HG02588 (cell line): Measurements from ENCODE around the gene KLHL17.
"Not testable (repeated sequence)": the region's sequence is repeated elsewhere in the genome, so short reads cannot be mapped to it uniquely, and the experiment has no call there.

ENCODE experiments used
- ATAC-seq: cut with Tn5 transposase; IDR thresholded peaks from one replicate; pipeline ENCODE4 v1.9.1; 2021; ENCODE audit warnings: mild to moderate bottlenecking, moderate library complexity; ENCODE audit not compliant: unreplicated experiment

Gene KLHL17

DNA sequence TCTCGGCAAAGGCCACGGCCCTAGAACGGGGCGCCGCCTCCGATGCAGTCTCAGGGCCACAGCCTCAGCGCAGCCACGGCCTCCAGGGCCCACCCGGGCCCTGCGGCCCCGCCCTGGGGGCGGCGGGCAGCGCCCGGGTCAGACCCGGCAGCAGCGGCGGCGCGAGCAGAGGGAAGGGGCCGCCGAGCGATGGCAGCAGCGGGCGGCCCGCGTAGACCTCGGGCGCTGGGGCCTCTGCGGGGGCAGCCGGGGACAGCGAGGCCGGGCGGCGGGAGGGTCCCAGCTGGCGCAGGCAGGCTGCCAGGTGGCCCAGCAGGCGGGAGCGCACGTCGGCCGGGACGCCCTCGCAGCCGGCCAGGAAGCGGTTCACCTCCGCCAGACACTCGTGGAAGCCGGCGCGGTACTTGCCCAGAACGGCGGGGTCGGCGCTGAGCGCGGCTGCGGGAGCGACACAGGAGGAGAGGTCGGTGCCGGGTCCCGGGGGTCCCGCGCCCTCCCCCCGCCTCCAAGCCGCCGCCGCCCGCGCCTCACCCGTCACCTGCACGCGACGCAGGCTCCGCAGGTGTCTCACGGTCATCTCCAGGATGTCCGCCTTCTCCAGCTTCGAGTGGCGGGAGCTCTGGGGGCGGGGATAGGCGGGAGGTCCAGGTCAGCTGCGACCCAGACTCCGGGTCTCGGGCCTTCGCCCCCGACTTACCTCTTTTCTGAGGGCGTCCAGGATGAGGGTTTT is 38.8 kb downstream of the KLHL17 start:
- ATAC-seq, result no peak

- ATAC-seq, result no peak
Measured at GRCh38 chr1:999725-1000356, 39.5 kb downstream of the KLHL17 start, which contains the start of gene HES4. HES4 (minus strand) TSS chr1:1000097; CDS start chr1:999973, 124 bp downstream.

DNA sequence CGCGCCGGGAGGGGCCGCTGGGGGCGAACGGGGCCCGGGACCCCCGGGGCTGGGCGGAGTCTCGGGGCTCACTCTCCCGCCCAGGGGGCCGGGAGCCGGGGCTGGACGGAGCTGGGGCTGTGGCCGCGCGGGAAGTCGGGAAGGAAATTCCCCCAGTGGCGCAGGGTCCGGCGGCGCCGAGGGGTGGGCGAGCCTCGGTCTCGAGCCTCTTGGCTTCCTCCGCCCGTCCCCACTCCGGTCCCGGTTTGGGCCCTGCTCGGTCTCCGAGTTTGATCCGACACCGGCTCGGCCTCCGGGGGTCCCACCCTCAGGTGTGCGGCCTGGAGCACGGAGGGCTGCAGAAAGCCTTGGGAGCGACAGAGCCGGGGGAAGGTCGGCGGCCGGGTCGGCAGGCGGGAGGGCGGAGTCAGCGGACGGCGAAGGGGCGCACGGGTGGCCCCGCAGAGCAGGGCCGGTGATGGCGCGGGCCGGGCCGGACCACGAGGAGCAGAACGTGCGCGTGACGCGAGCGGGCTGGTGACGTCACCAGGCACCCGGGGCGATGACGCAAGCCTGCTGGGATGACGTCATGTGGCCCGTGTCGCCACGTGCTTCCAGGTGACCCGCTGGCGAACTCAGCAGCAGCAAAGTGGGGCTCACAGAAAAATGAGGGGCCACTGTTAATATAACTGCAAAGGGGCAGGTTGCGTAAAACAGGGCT is 40.1 kb downstream of the KLHL17 start:
- no peak for ATAC-seq

DNA sequence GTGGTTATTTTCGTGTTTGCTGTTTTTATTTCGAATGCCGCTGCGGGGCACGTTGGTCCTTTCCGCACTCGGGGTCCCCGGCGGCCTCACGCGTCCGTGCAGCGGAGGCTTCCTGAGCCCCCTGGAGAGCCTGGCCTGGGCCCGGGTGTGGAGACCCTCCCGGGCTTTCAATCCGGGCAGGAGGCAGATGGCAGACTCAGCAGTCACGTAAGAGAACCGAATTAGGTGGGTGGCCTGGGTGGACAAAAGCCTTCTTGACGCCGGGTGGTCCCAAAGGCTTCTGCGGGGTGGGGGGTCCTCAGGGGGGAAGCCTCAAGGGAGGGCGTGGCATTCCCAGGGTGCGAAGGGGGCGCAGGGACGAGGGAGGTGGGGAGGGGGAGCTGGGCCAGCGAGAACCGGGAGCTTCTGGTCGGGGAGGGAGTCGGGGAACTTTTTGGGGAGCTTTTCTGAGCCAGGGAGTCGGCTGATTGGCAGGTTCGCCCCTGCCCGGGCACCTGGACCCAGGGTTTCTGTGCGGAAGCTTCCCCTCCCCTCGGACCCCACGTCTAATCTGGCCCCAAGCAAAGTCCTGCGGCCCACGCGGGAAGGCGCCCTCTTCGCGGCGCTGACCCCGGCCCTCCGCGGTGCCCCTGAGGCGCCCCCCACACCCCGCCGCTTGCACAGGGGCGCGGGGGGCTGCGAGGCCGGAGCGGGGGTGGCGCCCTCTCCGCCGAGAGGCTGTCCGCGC is 40.8 kb downstream of the KLHL17 start:
- ATAC-seq, result no peak

GRCh38 chr1:1003618-1004419 is 43.4 kb downstream of the KLHL17 start:
- no peak for ATAC-seq

DNA sequence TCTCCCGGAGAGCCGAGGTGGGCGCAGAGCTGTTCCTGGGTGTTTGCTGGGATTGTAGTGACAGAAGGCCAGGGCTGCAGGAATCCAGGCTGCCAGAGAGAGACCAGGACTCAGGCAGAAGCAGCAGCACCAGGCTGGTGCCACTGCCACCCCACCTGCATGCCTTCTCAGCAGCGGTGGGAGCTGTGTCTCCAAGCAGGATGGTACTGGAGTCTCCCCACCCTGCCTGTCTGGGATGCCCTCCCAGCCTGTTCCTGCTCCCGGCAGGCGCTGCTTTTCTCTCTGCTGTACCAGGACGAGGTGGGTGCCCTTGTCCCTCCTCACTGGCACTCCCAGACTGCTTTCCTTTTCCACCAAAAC is 44.0 kb downstream of the KLHL17 start:
- no peak for ATAC-seq

DNA sequence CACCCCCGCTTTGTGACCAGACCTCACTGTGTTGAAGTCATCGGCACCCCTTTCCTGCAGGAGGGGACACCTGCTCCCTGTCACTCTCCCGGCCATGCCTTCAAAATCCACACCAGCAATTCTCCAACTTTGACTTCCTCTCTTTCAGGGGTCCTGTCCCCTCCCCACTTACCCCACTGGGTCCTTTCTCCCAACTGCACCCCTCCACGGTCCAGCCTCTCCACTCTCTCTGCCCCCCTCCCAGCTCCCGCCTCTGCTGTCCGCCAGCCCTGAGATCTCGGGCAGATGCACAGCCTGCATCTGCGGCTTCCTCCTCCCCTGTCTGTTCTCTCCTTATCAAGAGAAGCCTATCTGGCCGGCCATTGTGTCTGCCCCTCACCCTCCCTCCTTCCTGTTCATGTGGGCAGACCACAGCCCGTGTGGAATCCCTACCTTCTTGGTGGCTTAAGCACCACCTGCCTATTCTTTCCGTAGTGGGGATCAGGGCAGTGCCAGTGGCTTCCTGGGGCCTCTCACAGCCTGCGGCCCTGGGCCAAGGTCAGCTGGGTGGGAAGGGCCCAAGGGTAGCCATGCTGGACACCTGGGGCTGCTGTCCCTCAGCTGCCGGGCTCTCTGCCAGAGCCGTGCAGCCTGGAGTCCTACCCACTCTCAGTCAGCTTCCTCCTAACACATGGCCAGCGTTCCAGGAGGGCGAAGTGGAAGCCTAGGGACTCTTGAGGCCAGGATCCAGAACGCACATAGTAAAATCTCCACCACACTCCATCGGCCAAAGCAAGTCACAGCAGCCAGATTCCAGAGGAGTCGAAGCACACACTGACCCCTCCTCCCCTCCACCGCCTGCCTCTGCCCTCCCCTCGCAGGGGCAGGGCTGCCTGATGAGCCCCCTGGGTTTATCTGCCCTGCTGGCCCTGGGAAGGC is 44.7 kb downstream of the KLHL17 start:
- ATAC-seq, result no peak

- no peak for ATAC-seq
Measured at GRCh38 chr1:1005774-1006304, 45.5 kb downstream of the KLHL17 start.

DNA sequence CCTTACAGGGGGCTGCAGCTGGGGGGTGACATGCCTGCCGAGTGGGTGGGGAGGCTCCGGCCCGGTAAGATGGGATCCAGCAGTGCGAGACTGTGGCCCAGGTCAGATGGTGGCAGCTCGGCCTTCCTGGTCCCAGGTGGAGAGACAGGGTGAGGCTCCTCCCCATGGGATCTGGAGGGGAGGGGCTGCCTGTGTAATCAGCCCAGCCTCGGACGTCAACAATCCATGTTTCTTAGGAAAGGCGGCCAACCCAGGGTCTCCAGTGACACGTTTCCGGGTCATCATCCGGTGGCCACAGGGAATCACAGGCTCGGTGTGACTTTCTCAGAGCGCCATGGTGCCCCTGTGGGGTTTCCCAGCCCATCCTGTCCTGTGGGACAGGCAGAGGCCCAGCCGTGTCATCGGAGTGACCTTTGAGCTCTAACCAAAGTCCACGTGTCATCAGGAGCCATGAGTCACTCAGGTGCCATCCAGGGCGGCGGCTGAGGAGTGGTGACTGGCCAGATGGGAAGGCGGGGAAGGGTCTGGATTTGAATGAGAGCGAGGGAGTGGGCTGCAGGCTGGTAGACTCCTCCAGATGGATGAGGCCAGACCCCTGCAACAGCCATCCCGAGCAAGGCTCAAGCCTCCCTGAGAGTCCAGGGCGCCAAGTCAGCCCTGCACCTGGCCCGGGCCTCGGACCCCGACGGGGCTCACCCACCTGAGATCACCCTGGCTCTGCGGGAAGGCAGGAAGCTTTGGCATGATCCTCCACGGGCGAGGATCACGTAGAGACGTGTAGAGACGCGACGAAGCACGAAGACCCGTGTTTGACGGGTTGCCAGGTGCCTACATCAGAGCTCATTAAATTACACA is 46.1 kb downstream of the KLHL17 start:
- ATAC-seq, result no peak

- ATAC-seq, result not testable (repeated sequence)
Measured at GRCh38 chr1:1010131-1010530, 49.7 kb downstream of the KLHL17 start.

GRCh38 chr1:1011396-1011949 is 51.1 kb downstream of the KLHL17 start:
- ATAC-seq, result no peak

- ATAC-seq, result not testable (repeated sequence)
Measured at GRCh38 chr1:1012736-1013104, 52.3 kb downstream of the KLHL17 start.

- ATAC-seq, result peak; percentile 75
Measured at GRCh38 chr1:1013105-1013921, 52.9 kb downstream of the KLHL17 start, which contains the start of gene ISG15. ISG15 (plus strand) TSS chr1:1013497; CDS start chr1:1013574, 77 bp downstream.

- no peak for ATAC-seq
Measured at GRCh38 chr1:1013922-1014648, 53.7 kb downstream of the KLHL17 start.

DNA sequence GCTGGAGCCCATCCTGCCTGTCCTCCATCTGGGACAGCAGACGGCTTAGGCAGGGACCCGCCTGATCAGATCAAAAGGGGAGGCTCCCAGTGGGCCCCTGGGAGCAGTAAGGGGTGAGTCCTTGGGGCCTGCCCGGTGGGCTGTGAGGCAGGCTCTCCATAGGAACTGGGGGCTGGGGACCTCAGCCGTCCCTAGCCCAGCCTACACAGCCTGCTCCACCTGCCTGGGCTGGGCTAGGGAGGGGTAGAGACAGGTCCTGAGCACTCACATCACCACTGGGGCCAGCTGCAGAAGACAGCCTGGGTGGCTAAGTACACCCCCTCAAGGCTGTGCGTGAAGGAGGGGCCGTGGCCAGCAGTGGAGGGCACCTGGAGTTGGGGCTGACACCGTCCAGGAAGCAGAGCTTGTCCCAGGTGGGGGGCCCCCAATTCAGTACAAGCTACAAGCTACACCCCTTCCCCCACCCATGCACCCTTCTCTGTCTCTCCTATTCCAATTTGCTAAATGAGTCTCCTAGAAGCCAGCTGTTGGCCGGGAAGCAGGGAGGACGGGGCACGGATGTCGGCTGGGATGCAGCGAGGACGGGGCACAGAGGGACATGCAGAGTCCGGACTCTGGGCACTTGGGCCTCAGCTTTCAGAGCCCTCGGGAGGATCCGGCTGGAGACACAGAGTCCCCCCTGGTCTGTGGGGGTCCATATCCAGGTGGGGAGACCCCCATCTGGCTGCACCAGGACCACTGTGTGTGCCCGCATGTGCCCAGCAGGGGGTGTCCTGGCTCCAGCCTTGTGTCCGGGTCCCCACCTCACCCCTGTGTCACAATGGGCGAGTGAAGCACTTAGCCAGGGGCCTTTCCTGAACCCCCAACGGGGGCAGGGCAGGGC is 54.7 kb downstream of the KLHL17 start:
- ATAC-seq, result no peak
